K562 (cell line): ENCODE data around the gene PSMD8. TPM values are rescaled to one million over a fixed set of nuclear protein-coding genes. Genes with fewer than 3 reads are reported as not detected.

Source experiments
- ATAC-seq: fragments of 200-7000 bp; cut with Tn5 transposase; 3 replicates; pipeline ENCODE4 v1.9.1; 2020; ENCODE audit warnings: moderate library complexity
- BruUV-seq: library from RNA; stranded (reverse); fragments of 400-500 nt; replicated peaks from 2 replicates; lab custom pipeline; 2021; lab: Mats Ljungman, UMichigan
- CTCF ChIA-PET: fragments of 300-600 bp; formaldehyde crosslinking; extraction: SDS; loops from one replicate; lab custom pipeline; 2021; ENCODE audit warnings: low intra/inter-chr PET ratio; lab: Yijun Ruan, JAX
- POLR2A ChIA-PET: fragments of 300-600, 350-650 bp; sonication (Branson Sonifier 250); formaldehyde crosslinking; extraction: SDS; loops from one replicate; lab custom pipeline; 2021; ENCODE audit warnings: antibody characterized with exemption, inconsistent platforms; lab: Yijun Ruan, JAX
- DNase-seq, 4 experiments: peaks; one replicate each; pipeline versions ENCODE4 v3.0.0 to v3.0.0-alpha.2; 2011 to 2018; ENCODE audit warnings: low spot score in 3 of 4, mixed read lengths in 3 of 4; ENCODE audit errors: extremely low read depth in 1 of 4
- FAIRE-seq: peaks from 2 replicates; lab custom pipeline; 2011; peaks lifted over from hg19 to GRCh38; lab: Jason Lieb, UNC
- H2AFZ ChIP-seq: 2 replicates; pipeline ENCODE4 v1.6.0; 2011; ENCODE audit warnings: low read depth, low read length, control low read depth, inconsistent platforms
- H3K27ac ChIP-seq: fragments of 200-600 bp; 3 replicates; pipeline ENCODE4 v1.8.0; 2011; ENCODE audit warnings: low read depth, mild to moderate bottlenecking, control low read depth, inconsistent platforms, low read length, moderate library complexity, mixed read lengths; ENCODE audit errors: extremely low read depth
- H3K27me3 ChIP-seq, 2 experiments: fragments of 300-600 bp in 1 of 2; 2 replicates in 1 of 2; 3 replicates in 1 of 2; pipeline versions ENCODE4 v1.6.0 to v1.8.0; 2011; ENCODE audit warnings: inconsistent platforms in 2 of 2, low read length in 2 of 2, mild to moderate bottlenecking in 1 of 2, mixed read lengths in 1 of 2, moderate library complexity in 1 of 2; ENCODE audit not compliant: control insufficient read depth in 2 of 2, insufficient read depth in 2 of 2
- H3K36me3 ChIP-seq: fragments of 300-600 bp; 3 replicates; pipeline ENCODE4 v1.8.0; 2011; ENCODE audit warnings: mild to moderate bottlenecking, low read length, inconsistent platforms; ENCODE audit not compliant: control insufficient read depth, insufficient read depth
- H3K4me1 ChIP-seq, 2 experiments: fragments of 200-600 bp in 1 of 2; replicated peaks in 1 of 2; 2 replicates in 1 of 2; 3 replicates in 1 of 2; pipeline versions ENCODE4 v1.5.1 to v1.8.0; 2011; ENCODE audit warnings: inconsistent platforms in 2 of 2, low read length in 2 of 2, mild to moderate bottlenecking in 1 of 2, mixed read lengths in 1 of 2, moderate library complexity in 1 of 2; ENCODE audit not compliant: control insufficient read depth in 2 of 2, insufficient read depth in 2 of 2
- H3K4me2 ChIP-seq: 2 replicates; pipeline ENCODE4 v1.6.1; 2011; ENCODE audit warnings: low read length, control low read depth, inconsistent platforms, mixed read lengths; ENCODE audit not compliant: insufficient read depth
- H3K4me3 ChIP-seq: fragments of 200-600 bp; sonication (generic), shearing (Covaris generic); 2 replicates; pipeline ENCODE4 v1.5.1; 2016; ENCODE audit warnings: control low read depth, inconsistent platforms
- H3K79me2 ChIP-seq: fragments of 200-600 bp; 3 replicates; pipeline ENCODE4 v1.8.0; 2011; ENCODE audit warnings: low read length, inconsistent platforms; ENCODE audit not compliant: control insufficient read depth, insufficient read depth
- H3K9ac ChIP-seq, 2 experiments: 2 replicates each; pipeline versions ENCODE4 v1.6.0 to v1.6.1; 2011; ENCODE audit warnings: low read depth in 2 of 2, low read length in 2 of 2, control low read depth in 1 of 2, inconsistent platforms in 1 of 2, mild to moderate bottlenecking in 1 of 2, mixed read lengths in 1 of 2; ENCODE audit not compliant: insufficient read depth in 1 of 2
- H3K9me1 ChIP-seq: one replicate; pipeline ENCODE4 v1.6.0; 2011; ENCODE audit warnings: inconsistent platforms, mild to moderate bottlenecking, low read length, moderate library complexity; ENCODE audit not compliant: control insufficient read depth, insufficient read depth
- H3K9me3 ChIP-seq: replicated peaks from 2 replicates; pipeline ENCODE4 v1.5.1; 2011; ENCODE audit warnings: low read depth, low read length, inconsistent platforms; ENCODE audit not compliant: control insufficient read depth, insufficient read depth
- H4K20me1 ChIP-seq: replicated peaks from 2 replicates; pipeline ENCODE4 v1.6.1; 2011; ENCODE audit warnings: low read length, inconsistent platforms, mixed read lengths; ENCODE audit not compliant: control insufficient read depth, insufficient read depth
- ARID1B ChIP-seq: fragments of 450-650 bp; IDR thresholded peaks from 2 replicates; pipeline ENCODE4 v1.6.1; 2016; ENCODE audit warnings: antibody characterized with exemption, mild to moderate bottlenecking, inconsistent platforms
- CCAR2 ChIP-seq: fragments of 200-400 bp; formaldehyde crosslinking; IDR thresholded peaks from 2 replicates; pipeline ENCODE4 v1.6.1; 2017; ENCODE audit warnings: mild to moderate bottlenecking, low read depth, low read length
- KDM1A ChIP-seq, 2 experiments: fragments of 450-650 bp; IDR thresholded peaks; 2 replicates each; pipeline ENCODE4 v1.6.1; 2016; ENCODE audit warnings: mild to moderate bottlenecking in 2 of 2
- MCM5 ChIP-seq: fragments of 450-650 bp; IDR thresholded peaks from 2 replicates; pipeline ENCODE4 v1.6.1; 2016; ENCODE audit warnings: low read depth
- MITF ChIP-seq: IDR thresholded peaks from 2 replicates; pipeline ENCODE4 v1.6.1; 2014; ENCODE audit warnings: antibody characterized with exemption
- MTA1 ChIP-seq: fragments of 450-650 bp; IDR thresholded peaks from 2 replicates; pipeline ENCODE4 v1.6.1; 2017; ENCODE audit warnings: borderline replicate concordance
- STAT5A ChIP-seq: IDR thresholded peaks from 2 replicates; pipeline ENCODE4 v1.6.1; 2012; ENCODE audit warnings: low read length, inconsistent platforms, borderline replicate concordance
- STAT5B ChIP-seq: fragments of 250-450 bp; sonication (Bioruptor Pico); IDR thresholded peaks from 2 replicates; pipeline ENCODE4 v1.8.0; 2021; ENCODE audit warnings: mild to moderate bottlenecking, inconsistent platforms
- THRAP3 ChIP-seq: fragments of 450-650 bp; IDR thresholded peaks from 2 replicates; pipeline ENCODE4 v1.6.1; 2016; ENCODE audit warnings: mild to moderate bottlenecking, inconsistent platforms, borderline replicate concordance
- ZNF699 ChIP-seq: fragments of 250-450 bp; sonication (Bioruptor Pico); IDR thresholded peaks from 2 replicates; pipeline ENCODE4 v1.8.0; 2021; ENCODE audit warnings: mild to moderate bottlenecking, moderate library complexity; ENCODE audit not compliant: insufficient replicate concordance
- WGBS: fragments of 100-300 bp; shearing (Covaris generic); methylation state at CpG from one replicate; pipeline ENCODE4 v1.1.6; 2016; ENCODE audit warnings: low coverage, mixed read lengths; ENCODE audit not compliant: insufficient coverage; ENCODE audit errors: missing lambda C conversion rate; 5-methylcytosine and 5-hydroxymethylcytosine counted together
- in situ Hi-C: fragments of 300-500 bp; cut with MboI; formaldehyde crosslinking; loops from 4 replicates; pipeline ENCODE4 v1.15.0; 2018; ENCODE audit warnings: inconsistent platforms, mixed read lengths
- intact Hi-C: fragments of 100-400 bp; cut with micrococcal nuclease; formaldehyde crosslinking; loops from 2 replicates; pipeline ENCODE4 v1.14.2; 2022
- polyA plus RNA-seq, 8 experiments: library from polyadenylated mRNA; depleted of rRNA in 4 of 8; stranded (reverse) in 5 of 8; unstranded in 3 of 8; fragments of >200 nt; fragmentation: Nextera tagmentation in 2 of 8; fragmentation: Illumina TruSeq in 1 of 8; extraction: Ambion mirVana in 2 of 8; extraction: Trizol in 1 of 8; gene quantifications; 2 replicates each; pipeline versions ENCODE4 v1.2.1 to v1.2.3, GENCODE V29; 2011 to 2014; ENCODE audit warnings: inconsistent platforms in 1 of 8, missing spikeins in 1 of 8
- total RNA-seq, 7 experiments: library from RNA; depleted of rRNA in 6 of 7; stranded (reverse); fragments of >200 nt in 6 of 7; fragmentation: Illumina TruSeq in 2 of 7; extraction: Trizol in 2 of 7; gene quantifications; 2 replicates each; pipeline versions ENCODE4 v1.2.1 to v1.2.3, GENCODE V29; 2011 to 2021; ENCODE audit warnings: low replicate concordance in 1 of 7

PSMD8 gene
- total and polyA plus RNA-seq, 9 of the 15 experiments (the other 6 are each of a cell fraction or from before 2014, with no cell fraction given): 130 to 583 (median 315) TPM

DNA sequence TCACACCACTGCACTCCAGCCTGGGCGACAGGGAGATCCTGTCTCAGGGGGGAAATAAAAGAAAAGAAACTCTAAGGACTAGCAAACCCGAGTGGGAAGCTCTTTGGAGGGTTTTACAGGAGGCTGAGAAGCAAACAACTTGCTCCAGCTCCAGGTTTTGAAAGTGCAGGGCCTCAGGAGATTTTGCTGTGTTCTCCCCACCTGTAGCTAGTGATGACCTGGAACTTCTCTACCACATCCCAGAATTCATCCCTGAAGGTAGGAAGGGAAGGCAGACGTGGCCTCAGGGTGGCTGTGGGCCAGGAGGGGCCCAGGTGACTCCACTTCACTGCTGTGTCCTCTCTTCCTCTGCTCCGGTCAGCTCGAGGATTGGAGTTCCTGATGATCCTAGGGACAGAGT lies 16.3 kb upstream of the PSMD8 start:
- ATAC-seq (no peak), FAIRE-seq (no peak), DNase-seq (no peak)
- POLR2A ChIA-PET: interaction anchor here (0.7 to 1.7 kb wide), 5 partner anchors 11 to 216 kb away, joined by 3 to 4 read pairs (median 4); partner anchors contain the start of gene PSMD8
- Histone ChIP-seq H3K79me2 (no peaks in the 10 kb centered on the region), H3K36me3 (no peaks in the 10 kb centered on the region), H3K4me1 (peaks cover 8 to 23% of the 10 kb centered on the region in 2 experiments; a peak in 4 of 5 replicates), H4K20me1 (peaks cover 10% of the 10 kb centered on the region; the same call in 1 of the 2 replicates), H2AFZ (no peak overlapping the region), H3K27ac (no peak overlapping the region), H3K9ac (no peak overlapping the region), H3K4me2 (no peak overlapping the region), H3K9me1 (no peaks in the 10 kb centered on the region), H3K27me3 (peaks cover 24 to 33% of the 10 kb centered on the region in 2 experiments), H3K9me3 (no peaks in the 10 kb centered on the region), H3K4me3 (no peak overlapping the region)
- CTCF ChIA-PET: interaction anchor here (0.6 kb wide), 1 partner anchor 944 kb away, joined by 4 read pairs; no protein-coding TSS in a partner anchor
- in situ Hi-C loops (no loop called here), intact Hi-C loops (no loop called here)
- 12% methylated on average over 5 of the region's 5 CpGs for WGBS
- TF ChIP-seq ZNF699 (CRISPR knock-in tag): no peak
- TF ChIP-seq THRAP3: no peak
- TF ChIP-seq MITF: no peak
- no peak for TF ChIP-seq ARID1B
- no peak for TF ChIP-seq KDM1A (IDR thresholded peaks at IDR 0.05)
- TF ChIP-seq MCM5: no peak
- TF ChIP-seq CCAR2: no peak
- no peak for TF ChIP-seq STAT5A
- TF ChIP-seq STAT5B: no peak
- no peak for TF ChIP-seq MTA1
- BruUV-seq: no TSS peak
